Trophoblast cell (in vitro differentiated cells and primary cell): ENCODE data around the gene POC1B.

ENCODE experiments used
- DNase-seq, 2 donors: peaks; one replicate each; pipeline ENCODE4 v3.0.0-alpha.2; 2016
- H2AFZ ChIP-seq: 2 replicates; pipeline ENCODE4 v1.6.1; 2013; ENCODE audit warnings: low read length, moderate library complexity, mild to moderate bottlenecking; ENCODE audit not compliant: insufficient read depth, poor library complexity
- H2AK5ac ChIP-seq: 2 replicates; pipeline ENCODE4 v1.6.1; 2013; ENCODE audit warnings: mild to moderate bottlenecking, low read length
- H2BK120ac ChIP-seq: 2 replicates; pipeline ENCODE4 v1.6.1; 2013; ENCODE audit warnings: low read length, mild to moderate bottlenecking, moderate library complexity; ENCODE audit not compliant: insufficient read depth, poor library complexity
- H2BK12ac ChIP-seq: 2 replicates; pipeline ENCODE4 v1.6.1; 2013; ENCODE audit warnings: mild to moderate bottlenecking, low read length, moderate library complexity
- H2BK5ac ChIP-seq: 2 replicates; pipeline ENCODE4 v1.6.1; 2013; ENCODE audit warnings: low read length, low read depth, moderate library complexity, mild to moderate bottlenecking; ENCODE audit not compliant: poor library complexity
- H3K14ac ChIP-seq: 2 replicates; pipeline ENCODE4 v1.6.1; 2013; ENCODE audit warnings: mild to moderate bottlenecking, low read length
- H3K18ac ChIP-seq: 2 replicates; pipeline ENCODE4 v1.6.1; 2013; ENCODE audit warnings: mild to moderate bottlenecking, low read length
- H3K23ac ChIP-seq: 2 replicates; pipeline ENCODE4 v1.6.1; 2013; ENCODE audit warnings: low read length
- H3K27ac ChIP-seq: 2 replicates; pipeline ENCODE4 v1.5.1; 2013; ENCODE audit warnings: low read depth, mild to moderate bottlenecking, inconsistent platforms, low read length, moderate library complexity
- H3K27me3 ChIP-seq: 2 replicates; pipeline ENCODE4 v1.6.1; 2013; ENCODE audit warnings: inconsistent platforms, mild to moderate bottlenecking, low read length, moderate library complexity; ENCODE audit not compliant: insufficient read depth
- H3K36me3 ChIP-seq, 2 experiments: 1 replicate in 1 of 2; 2 replicates in 1 of 2; pipeline ENCODE4 v1.6.1; 2013; ENCODE audit warnings: low read length in 2 of 2, mild to moderate bottlenecking in 2 of 2, moderate library complexity in 1 of 2; ENCODE audit not compliant: insufficient read depth in 2 of 2, control insufficient read depth in 1 of 2
- H3K4ac ChIP-seq: 2 replicates; pipeline ENCODE4 v1.6.1; 2013; ENCODE audit warnings: low read depth, mild to moderate bottlenecking, low read length, moderate library complexity
- H3K4me1 ChIP-seq, 2 experiments: 1 replicate in 1 of 2; 2 replicates in 1 of 2; pipeline ENCODE4 v1.6.1; 2013; ENCODE audit warnings: low read length in 2 of 2, mild to moderate bottlenecking in 2 of 2, moderate library complexity in 1 of 2; ENCODE audit not compliant: insufficient read depth in 2 of 2, control insufficient read depth in 1 of 2
- H3K4me2 ChIP-seq: 2 replicates; pipeline ENCODE4 v1.6.1; 2013; ENCODE audit warnings: inconsistent platforms, mild to moderate bottlenecking, low read length, moderate library complexity
- H3K4me3 ChIP-seq: 2 replicates; pipeline ENCODE4 v1.5.1; 2013; ENCODE audit warnings: mild to moderate bottlenecking, low read depth, low read length, inconsistent platforms
- H3K79me1 ChIP-seq: one replicate; pipeline ENCODE4 v1.6.1; 2013; ENCODE audit warnings: low read length
- H3K79me2 ChIP-seq: 2 replicates; pipeline ENCODE4 v1.6.1; 2013; ENCODE audit warnings: low read length, mild to moderate bottlenecking; ENCODE audit not compliant: control insufficient read depth, insufficient read depth, poor library complexity
- H3K9ac ChIP-seq: 2 replicates; pipeline ENCODE4 v1.6.1; 2013; ENCODE audit warnings: mild to moderate bottlenecking, low read length
- H3K9me3 ChIP-seq: 2 replicates; pipeline ENCODE4 v1.6.1; 2013; ENCODE audit warnings: low read depth, mild to moderate bottlenecking, control low read depth, inconsistent platforms, low read length; ENCODE audit not compliant: insufficient read depth
- H4K12ac ChIP-seq: 2 replicates; pipeline ENCODE4 v1.6.1; 2013; ENCODE audit warnings: low read depth, mild to moderate bottlenecking, low read length, moderate library complexity
- H4K8ac ChIP-seq: 2 replicates; pipeline ENCODE4 v1.6.1; 2013; ENCODE audit warnings: low read depth, mild to moderate bottlenecking, low read length, moderate library complexity
- H4K91ac ChIP-seq: one replicate; pipeline ENCODE4 v1.6.1; 2013; ENCODE audit warnings: low read depth, mild to moderate bottlenecking, low read length, moderate library complexity
- WGBS: extraction: QIAGEN DNeasy Blood & Tissue Kit; methylation state at CpG from one replicate; pipeline ENCODE4 v1.1.7; 2013; ENCODE audit warnings: missing lambda C conversion rate; ENCODE audit not compliant: insufficient read length, insufficient coverage; ENCODE audit errors: extremely low coverage; 5-methylcytosine and 5-hydroxymethylcytosine counted together

The POC1B gene

GRCh38 chr12:89469361-89469760 lies 56.5 kb downstream of the POC1B start:
- Histone ChIP-seq H3K27me3 (no peaks in the 10 kb centered on the region), H3K4me3 (no peak overlapping the region), H3K27ac (no peak overlapping the region), H2BK12ac (no peak overlapping the region), H2AK5ac (no peak overlapping the region), H3K18ac (no peak overlapping the region), H3K36me3 (no peaks in the 10 kb centered on the region), H3K79me2 (no peaks in the 10 kb centered on the region), H3K79me1 (no peaks in the 10 kb centered on the region), H3K4me2 (no peak overlapping the region), H3K14ac (no peak overlapping the region), H2BK120ac (no peak overlapping the region), H3K4ac (no peak overlapping the region), H3K9me3 (no peaks in the 10 kb centered on the region), H3K9ac (no peak overlapping the region), H3K23ac (peak overlapping the region; percentile 21), H4K91ac (no peak overlapping the region), H4K12ac (no peak overlapping the region), H2AFZ (no peak overlapping the region), H4K8ac (no peak overlapping the region), H2BK5ac (no peak overlapping the region), H3K4me1 (no peaks in the 10 kb centered on the region)
- DNase-seq = no peak
- WGBS = no CpG with 5 or more reads among the region's 3 CpGs

GRCh38 chr12:89468648-89469326 lies 57.1 kb downstream of the POC1B start:
- H3K27me3 ChIP-seq = no peaks in the 10 kb centered on the region
- no peak overlapping the region for H3K4me3 ChIP-seq
- H3K27ac ChIP-seq = no peak overlapping the region
- H2AK5ac ChIP-seq = no peak overlapping the region
- no peaks in the 10 kb centered on the region for H3K36me3 ChIP-seq
- WGBS = no CpG with 5 or more reads among the region's 4 CpGs
- no peak overlapping the region for H4K91ac ChIP-seq
- no peak overlapping the region for H2AFZ ChIP-seq
- H4K12ac ChIP-seq = no peak overlapping the region
- H3K9me3 ChIP-seq = no peaks in the 10 kb centered on the region
- no peaks in the 10 kb centered on the region for H3K79me1 ChIP-seq
- no peak overlapping the region for H3K23ac ChIP-seq
- H2BK5ac ChIP-seq = no peak overlapping the region
- no peak overlapping the region for H3K4me2 ChIP-seq
- no peaks in the 10 kb centered on the region for H3K79me2 ChIP-seq
- H3K4ac ChIP-seq = no peak overlapping the region
- no peak overlapping the region for H3K14ac ChIP-seq
- no peaks in the 10 kb centered on the region for H3K4me1 ChIP-seq
- DNase-seq = no peak
- H3K9ac ChIP-seq = no peak overlapping the region
- no peak overlapping the region for H4K8ac ChIP-seq
- no peak overlapping the region for H3K18ac ChIP-seq
- H2BK120ac ChIP-seq = no peak overlapping the region
- H2BK12ac ChIP-seq = no peak overlapping the region

- no peak for DNase-seq
- no peaks in the 10 kb centered on the region for H3K9me3 ChIP-seq
- H4K91ac ChIP-seq = no peak overlapping the region
- H3K4ac ChIP-seq = no peak overlapping the region
- H2AK5ac ChIP-seq = no peak overlapping the region
- H3K18ac ChIP-seq = no peak overlapping the region
- H3K4me1 ChIP-seq = no peaks in the 10 kb centered on the region
- no peak overlapping the region for H3K4me3 ChIP-seq
- no peak overlapping the region for H2BK12ac ChIP-seq
- H3K79me1 ChIP-seq = no peaks in the 10 kb centered on the region
- no peak overlapping the region for H3K4me2 ChIP-seq
- H4K12ac ChIP-seq = no peak overlapping the region
- H3K23ac ChIP-seq = no peak overlapping the region
- no peak overlapping the region for H2BK5ac ChIP-seq
- H3K14ac ChIP-seq = no peak overlapping the region
- no peaks in the 10 kb centered on the region for H3K36me3 ChIP-seq
- H4K8ac ChIP-seq = no peak overlapping the region
- no peak overlapping the region for H3K9ac ChIP-seq
- WGBS = no CpG with 5 or more reads among the region's 1 CpG
- no peaks in the 10 kb centered on the region for H3K27me3 ChIP-seq
- H2BK120ac ChIP-seq = no peak overlapping the region
- H2AFZ ChIP-seq = no peak overlapping the region
- no peaks in the 10 kb centered on the region for H3K79me2 ChIP-seq
- no peak overlapping the region for H3K27ac ChIP-seq
Observed at GRCh38 chr12:89468017-89468416, 57.8 kb downstream of the POC1B start.

- H3K23ac ChIP-seq = no peak overlapping the region
- H3K4me2 ChIP-seq = no peak overlapping the region
- no peak overlapping the region for H2BK12ac ChIP-seq
- H3K4me3 ChIP-seq = no peak overlapping the region
- no peak overlapping the region for H3K14ac ChIP-seq
- H3K4me1 ChIP-seq = no peaks in the 10 kb centered on the region
- no peaks in the 10 kb centered on the region for H3K79me1 ChIP-seq
- no peaks in the 10 kb centered on the region for H3K79me2 ChIP-seq
- no peaks in the 10 kb centered on the region for H3K36me3 ChIP-seq
- H4K91ac ChIP-seq = no peak overlapping the region
- H2AFZ ChIP-seq = no peak overlapping the region
- H3K9ac ChIP-seq = no peak overlapping the region
- WGBS = no CpG with 5 or more reads among the region's 4 CpGs
- no peak overlapping the region for H4K8ac ChIP-seq
- no peak overlapping the region for H3K27ac ChIP-seq
- no peak overlapping the region for H3K18ac ChIP-seq
- no peak overlapping the region for H2AK5ac ChIP-seq
- H3K27me3 ChIP-seq = no peaks in the 10 kb centered on the region
- no peaks in the 10 kb centered on the region for H3K9me3 ChIP-seq
- no peak overlapping the region for H4K12ac ChIP-seq
- no peak overlapping the region for H3K4ac ChIP-seq
- H2BK120ac ChIP-seq = no peak overlapping the region
- H2BK5ac ChIP-seq = no peak overlapping the region
- DNase-seq = no peak
Observed at GRCh38 chr12:89464974-89465592, 60.8 kb downstream of the POC1B start.
